ENCODE measurements around the gene CCND2.

GRCh38 chr12:4228122-4228580 lies 45.4 kb upstream of the CCND2 start:
- TF ChIP-seq, protein P1, sequence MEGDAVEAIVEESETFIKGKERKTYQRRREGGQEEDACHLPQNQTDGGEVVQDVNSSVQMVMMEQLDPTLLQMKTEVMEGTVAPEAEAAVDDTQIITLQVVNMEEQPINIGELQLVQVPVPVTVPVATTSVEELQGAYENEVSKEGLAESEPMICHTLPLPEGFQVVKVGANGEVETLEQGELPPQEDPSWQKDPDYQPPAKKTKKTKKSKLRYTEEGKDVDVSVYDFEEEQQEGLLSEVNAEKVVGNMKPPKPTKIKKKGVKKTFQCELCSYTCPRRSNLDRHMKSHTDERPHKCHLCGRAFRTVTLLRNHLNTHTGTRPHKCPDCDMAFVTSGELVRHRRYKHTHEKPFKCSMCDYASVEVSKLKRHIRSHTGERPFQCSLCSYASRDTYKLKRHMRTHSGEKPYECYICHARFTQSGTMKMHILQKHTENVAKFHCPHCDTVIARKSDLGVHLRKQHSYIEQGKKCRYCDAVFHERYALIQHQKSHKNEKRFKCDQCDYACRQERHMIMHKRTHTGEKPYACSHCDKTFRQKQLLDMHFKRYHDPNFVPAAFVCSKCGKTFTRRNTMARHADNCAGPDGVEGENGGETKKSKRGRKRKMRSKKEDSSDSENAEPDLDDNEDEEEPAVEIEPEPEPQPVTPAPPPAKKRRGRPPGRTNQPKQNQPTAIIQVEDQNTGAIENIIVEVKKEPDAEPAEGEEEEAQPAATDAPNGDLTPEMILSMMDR (IDR thresholded peaks at IDR 0.05; ENCODE audit: low read depth, low read length): no peak
- no peak for TF ChIP-seq POLR2A (IDR thresholded peaks at IDR 0.05; ENCODE audit: extremely low read depth, insufficient read length)
- TF ChIP-seq, protein P2, sequence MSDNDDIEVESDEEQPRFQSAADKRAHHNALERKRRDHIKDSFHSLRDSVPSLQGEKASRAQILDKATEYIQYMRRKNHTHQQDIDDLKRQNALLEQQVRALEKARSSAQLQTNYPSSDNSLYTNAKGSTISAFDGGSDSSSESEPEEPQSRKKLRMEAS (IDR thresholded peaks at IDR 0.05; ENCODE audit: low read depth, low read length): no peak
- no peak for TF ChIP-seq MYC (IDR thresholded peaks at IDR 0.05; ENCODE audit: low read depth, low read length)
